ENCODE results near the gene GPR137. TPM values are rescaled to one million over a fixed set of nuclear protein-coding genes. Genes with fewer than 3 reads are reported as not detected.

Gene GPR137
- total and polyA plus RNA-seq, 2 experiments from 2014 or later: 16.3 to 32.5 TPM

- H3K4me3 ChIP-seq: no peak overlapping the region
- H3K36me3 Mint-ChIP-seq (ENCODE audit: low read depth): peaks cover 69% of the 10 kb centered on the region
- peaks cover 7% of the 10 kb centered on the region; the same call in 2 of the 3 replicates for H3K4me1 Mint-ChIP-seq
- H3K9me3 Mint-ChIP-seq: no peaks in the 10 kb centered on the region
- H3F3A ChIP-seq (replicated peaks; ENCODE audit: low read depth): 0 out of 2 replicates have a peak, but pooled peaks cover 4% of the 10 kb centered on the region
- no peak overlapping the region for H2AFZ ChIP-seq
- H3K9me2 ChIP-seq (ENCODE audit: insufficient read depth): no peaks in the 10 kb centered on the region
- DNase-seq (ENCODE audit: low spot score) (no peak), ATAC-seq (no peak)
- no peaks in the 10 kb centered on the region for H3K79me2 ChIP-seq (replicated peaks; ENCODE audit: insufficient read depth)
- H4K20me1 ChIP-seq (replicated peaks; ENCODE audit: insufficient read depth): 0 out of 2 replicates have a peak, but pooled peaks cover 4% of the 10 kb centered on the region
- no peaks in the 10 kb centered on the region for H3K27me3 ChIP-seq (ENCODE audit: insufficient read depth)
- H3K4me1 ChIP-seq (ENCODE audit: insufficient read depth): no peaks in the 10 kb centered on the region
- H3K27ac Mint-ChIP-seq: no peak overlapping the region
- H3K27me3 Mint-ChIP-seq (ENCODE audit: insufficient read depth, low read depth, poor library complexity): peaks cover 11% of the 10 kb centered on the region
- no peak for TF ChIP-seq EZH2phosphoT487 (IDR thresholded peaks at IDR 0.05; ENCODE audit: unreplicated experiment)
- TF ChIP-seq, protein P1, sequence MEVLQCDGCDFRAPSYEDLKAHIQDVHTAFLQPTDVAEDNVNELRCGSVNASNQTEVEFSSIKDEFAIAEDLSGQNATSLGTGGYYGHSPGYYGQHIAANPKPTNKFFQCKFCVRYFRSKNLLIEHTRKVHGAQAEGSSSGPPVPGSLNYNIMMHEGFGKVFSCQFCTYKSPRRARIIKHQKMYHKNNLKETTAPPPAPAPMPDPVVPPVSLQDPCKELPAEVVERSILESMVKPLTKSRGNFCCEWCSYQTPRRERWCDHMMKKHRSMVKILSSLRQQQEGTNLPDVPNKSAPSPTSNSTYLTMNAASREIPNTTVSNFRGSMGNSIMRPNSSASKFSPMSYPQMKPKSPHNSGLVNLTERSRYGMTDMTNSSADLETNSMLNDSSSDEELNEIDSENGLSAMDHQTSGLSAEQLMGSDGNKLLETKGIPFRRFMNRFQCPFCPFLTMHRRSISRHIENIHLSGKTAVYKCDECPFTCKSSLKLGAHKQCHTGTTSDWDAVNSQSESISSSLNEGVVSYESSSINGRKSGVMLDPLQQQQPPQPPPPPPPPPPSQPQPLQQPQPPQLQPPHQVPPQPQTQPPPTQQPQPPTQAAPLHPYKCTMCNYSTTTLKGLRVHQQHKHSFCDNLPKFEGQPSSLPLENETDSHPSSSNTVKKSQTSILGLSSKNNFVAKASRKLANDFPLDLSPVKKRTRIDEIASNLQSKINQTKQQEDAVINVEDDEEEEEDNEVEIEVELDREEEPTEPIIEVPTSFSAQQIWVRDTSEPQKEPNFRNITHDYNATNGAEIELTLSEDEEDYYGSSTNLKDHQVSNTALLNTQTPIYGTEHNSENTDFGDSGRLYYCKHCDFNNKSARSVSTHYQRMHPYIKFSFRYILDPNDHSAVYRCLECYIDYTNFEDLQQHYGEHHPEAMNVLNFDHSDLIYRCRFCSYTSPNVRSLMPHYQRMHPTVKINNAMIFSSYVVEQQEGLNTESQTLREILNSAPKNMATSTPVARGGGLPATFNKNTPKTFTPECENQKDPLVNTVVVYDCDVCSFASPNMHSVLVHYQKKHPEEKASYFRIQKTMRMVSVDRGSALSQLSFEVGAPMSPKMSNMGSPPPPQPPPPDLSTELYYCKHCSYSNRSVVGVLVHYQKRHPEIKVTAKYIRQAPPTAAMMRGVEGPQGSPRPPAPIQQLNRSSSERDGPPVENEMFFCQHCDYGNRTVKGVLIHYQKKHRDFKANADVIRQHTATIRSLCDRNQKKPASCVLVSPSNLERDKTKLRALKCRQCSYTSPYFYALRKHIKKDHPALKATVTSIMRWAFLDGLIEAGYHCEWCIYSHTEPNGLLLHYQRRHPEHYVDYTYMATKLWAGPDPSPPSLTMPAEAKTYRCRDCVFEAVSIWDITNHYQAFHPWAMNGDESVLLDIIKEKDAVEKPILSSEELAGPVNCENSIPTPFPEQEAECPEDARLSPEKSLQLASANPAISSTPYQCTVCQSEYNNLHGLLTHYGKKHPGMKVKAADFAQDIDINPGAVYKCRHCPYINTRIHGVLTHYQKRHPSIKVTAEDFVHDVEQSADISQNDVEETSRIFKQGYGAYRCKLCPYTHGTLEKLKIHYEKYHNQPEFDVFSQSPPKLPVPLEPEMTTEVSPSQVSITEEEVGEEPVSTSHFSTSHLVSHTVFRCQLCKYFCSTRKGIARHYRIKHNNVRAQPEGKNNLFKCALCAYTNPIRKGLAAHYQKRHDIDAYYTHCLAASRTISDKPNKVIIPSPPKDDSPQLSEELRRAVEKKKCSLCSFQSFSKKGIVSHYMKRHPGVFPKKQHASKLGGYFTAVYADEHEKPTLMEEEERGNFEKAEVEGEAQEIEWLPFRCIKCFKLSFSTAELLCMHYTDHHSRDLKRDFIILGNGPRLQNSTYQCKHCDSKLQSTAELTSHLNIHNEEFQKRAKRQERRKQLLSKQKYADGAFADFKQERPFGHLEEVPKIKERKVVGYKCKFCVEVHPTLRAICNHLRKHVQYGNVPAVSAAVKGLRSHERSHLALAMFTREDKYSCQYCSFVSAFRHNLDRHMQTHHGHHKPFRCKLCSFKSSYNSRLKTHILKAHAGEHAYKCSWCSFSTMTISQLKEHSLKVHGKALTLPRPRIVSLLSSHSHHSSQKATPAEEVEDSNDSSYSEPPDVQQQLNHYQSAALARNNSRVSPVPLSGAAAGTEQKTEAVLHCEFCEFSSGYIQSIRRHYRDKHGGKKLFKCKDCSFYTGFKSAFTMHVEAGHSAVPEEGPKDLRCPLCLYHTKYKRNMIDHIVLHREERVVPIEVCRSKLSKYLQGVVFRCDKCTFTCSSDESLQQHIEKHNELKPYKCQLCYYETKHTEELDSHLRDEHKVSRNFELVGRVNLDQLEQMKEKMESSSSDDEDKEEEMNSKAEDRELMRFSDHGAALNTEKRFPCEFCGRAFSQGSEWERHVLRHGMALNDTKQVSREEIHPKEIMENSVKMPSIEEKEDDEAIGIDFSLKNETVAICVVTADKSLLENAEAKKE (CRISPR knock-in tag; IDR thresholded peaks at IDR 0.05): no peak
- TF ChIP-seq REST (IDR thresholded peaks at IDR 0.05; ENCODE audit: unreplicated experiment): no peak
- TF ChIP-seq, protein P2, sequence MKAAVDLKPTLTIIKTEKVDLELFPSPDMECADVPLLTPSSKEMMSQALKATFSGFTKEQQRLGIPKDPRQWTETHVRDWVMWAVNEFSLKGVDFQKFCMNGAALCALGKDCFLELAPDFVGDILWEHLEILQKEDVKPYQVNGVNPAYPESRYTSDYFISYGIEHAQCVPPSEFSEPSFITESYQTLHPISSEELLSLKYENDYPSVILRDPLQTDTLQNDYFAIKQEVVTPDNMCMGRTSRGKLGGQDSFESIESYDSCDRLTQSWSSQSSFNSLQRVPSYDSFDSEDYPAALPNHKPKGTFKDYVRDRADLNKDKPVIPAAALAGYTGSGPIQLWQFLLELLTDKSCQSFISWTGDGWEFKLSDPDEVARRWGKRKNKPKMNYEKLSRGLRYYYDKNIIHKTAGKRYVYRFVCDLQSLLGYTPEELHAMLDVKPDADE (IDR thresholded peaks at IDR 0.05): no peak
- TF ChIP-seq NANOG (IDR thresholded peaks at IDR 0.05; ENCODE audit: borderline replicate concordance): no peak
- TF ChIP-seq ZNF114 (CRISPR knock-in tag; IDR thresholded peaks at IDR 0.05): no peak
- TF ChIP-seq CTCF (conservative IDR thresholded peaks at IDR 0.05; ENCODE audit: low read depth in 2 of 2): no peak
- TF ChIP-seq STAT1 (IDR thresholded peaks at IDR 0.05; ENCODE audit: unreplicated experiment): no peak
- no peak for TF ChIP-seq JUNB (IDR thresholded peaks at IDR 0.05; ENCODE audit: unreplicated experiment)
- TF ChIP-seq CREB1 (CRISPR knock-in tag; IDR thresholded peaks at IDR 0.05; ENCODE audit: low read depth): no peak
- no peak for TF ChIP-seq EZH2 (IDR thresholded peaks at IDR 0.05; ENCODE audit: low read depth, unreplicated experiment)
- H3K4me2 ChIP-seq: no peak overlapping the region
- H3K36me3 ChIP-seq (ENCODE audit: insufficient read depth): peaks cover 11% of the 10 kb centered on the region
- no peak overlapping the region for H3K27ac ChIP-seq (ENCODE audit: low read depth)
- no peak overlapping the region for H3K4me3 Mint-ChIP-seq
Observed at GRCh38 chr11:64259533-64260067, 26.0 kb upstream of the GPR137 start.

Measured in GM23338 (cell line).